CD4-positive, alpha-beta T cell treated with Interleukin-2 at 100 ng/mL for 4 hours (primary cell): ENCODE measurements around the gene MED22.

Source experiments
- DNase-seq: peaks from one replicate; pipeline ENCODE4 v3.0.0-alpha.2; 2020; ENCODE audit warnings: low spot score

Gene MED22

DNA sequence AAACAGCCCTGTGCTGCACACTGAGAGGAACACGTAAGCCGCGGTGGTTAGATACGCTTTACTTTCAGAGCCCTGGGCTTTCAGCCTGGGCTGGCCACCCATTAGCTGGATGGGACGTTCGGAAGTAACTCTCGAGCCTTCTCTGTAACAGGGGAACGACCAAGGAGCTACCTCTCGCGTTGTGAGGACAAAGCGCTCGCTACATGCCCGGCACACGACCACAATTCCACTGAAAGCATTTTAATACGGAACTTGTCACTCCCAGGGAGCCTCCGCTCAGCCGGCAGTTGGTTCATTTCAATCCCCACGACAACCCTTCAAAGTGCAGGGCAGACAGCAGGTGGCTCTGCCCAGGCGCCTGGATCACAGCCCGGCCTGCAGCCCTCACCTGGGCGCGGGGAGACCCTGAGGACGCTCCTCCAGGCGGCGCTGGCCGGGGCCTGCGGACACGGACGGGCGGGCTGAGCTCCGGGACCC, 8.0 kb upstream of the MED22 start:
- DNase-seq = no peak

DNA sequence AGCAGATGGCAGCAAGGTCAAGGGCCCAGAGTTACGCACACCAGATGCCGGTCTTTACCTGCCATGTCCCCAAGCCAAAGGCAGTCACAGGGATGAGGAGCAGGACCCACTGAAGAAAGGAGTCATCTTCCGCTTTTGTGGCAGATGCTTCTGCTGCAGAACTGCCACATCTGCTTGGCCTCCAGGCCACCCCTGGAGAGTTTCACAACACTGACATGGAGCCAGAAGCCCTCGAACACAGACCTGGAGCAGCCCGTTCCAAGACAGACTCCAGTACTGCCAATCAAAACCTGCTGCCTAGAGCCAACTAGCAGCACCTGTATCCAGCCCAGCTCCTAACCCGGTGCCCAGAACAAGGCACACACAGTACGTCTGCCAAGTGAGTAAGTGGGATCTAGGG, 6.8 kb upstream of the MED22 start:
- no peak for DNase-seq

DNA sequence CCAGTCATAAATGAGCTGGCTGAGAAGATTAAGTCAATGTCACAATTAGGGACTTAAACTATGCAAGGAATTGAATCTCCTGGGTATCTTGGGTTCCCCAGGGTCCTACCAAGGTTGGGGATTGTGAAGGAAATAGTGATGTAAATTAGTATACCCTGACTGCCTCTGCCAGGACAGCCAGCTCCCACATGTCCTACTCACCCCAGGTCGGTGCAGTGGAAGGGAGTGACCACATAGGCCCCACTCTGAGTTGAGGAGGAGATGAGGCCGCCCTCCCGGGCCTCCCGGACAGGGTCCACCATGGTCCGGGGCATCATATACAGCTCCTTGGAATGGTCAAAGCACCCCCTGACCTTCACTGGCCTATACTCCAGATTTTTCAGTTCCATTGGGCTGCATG, 5.6 kb upstream of the MED22 start:
- no peak for DNase-seq

DNA sequence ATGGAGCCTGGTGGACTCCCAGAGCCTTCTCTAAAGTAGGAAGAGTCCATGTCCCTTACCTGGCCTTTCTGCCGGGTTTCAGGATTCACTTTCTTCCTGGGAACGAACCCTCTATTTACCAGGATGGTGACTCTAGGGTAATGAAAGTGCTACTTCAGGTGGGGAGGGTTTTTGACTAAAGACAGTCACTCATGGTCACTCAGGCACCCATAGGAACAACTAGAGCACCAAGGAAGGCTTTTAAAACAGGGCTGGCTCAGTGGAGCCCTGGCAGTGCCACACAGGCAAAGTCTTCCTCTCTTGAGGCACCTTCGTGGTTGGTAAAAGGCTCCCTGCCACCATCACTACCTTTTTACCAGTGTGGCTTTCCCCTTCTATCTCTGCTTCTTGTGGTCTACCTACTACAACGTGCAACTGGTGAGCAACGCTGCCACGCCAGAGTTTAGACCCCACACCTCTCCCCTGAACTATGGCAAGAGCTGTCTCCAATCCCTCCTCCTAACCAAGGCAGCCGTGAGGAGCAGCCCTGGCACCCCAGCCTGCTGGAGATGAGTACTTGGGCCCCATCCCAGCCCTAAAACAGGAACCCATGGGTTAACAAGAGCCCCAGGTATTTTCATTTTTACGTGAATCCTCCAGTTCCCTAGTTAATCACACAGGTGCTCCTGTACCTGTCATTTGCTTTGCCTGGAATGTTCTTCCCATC, 4.9 kb upstream of the MED22 start:
- no peak for DNase-seq

DNA sequence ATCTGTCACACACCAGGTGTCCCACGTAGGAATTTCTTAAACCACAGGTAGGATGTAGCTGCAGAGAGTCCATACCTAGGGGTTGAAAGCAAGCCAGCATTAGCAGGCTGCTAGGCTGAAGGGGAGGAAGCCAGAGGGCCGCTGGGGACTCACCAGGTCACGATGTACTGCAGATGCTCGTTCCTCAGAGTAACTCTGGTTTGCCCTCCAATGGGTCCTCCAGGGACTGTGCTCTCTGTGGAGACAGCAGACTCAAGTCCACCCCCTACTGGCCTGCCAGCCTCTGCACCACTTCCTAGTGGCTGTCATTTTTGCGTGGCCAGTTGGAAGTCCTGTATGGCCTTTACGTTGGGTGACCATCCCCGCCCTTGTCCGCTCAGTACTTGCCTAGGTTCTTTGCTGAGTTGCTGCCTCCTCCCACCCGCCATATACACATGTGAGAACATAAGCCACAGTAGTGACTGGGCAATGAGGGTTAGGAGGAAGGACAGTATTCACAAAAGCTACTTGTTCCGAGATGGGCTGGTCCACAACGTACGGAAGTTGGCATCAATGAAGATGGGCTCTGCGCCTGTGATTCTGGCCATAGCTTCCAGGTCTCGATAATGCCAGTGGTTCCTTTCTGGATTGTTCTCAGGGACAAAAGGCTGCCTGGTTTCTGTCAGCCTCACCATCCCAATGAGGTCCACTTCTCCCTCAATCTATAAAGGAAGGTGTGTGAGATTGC, 4.1 kb upstream of the MED22 start:
- peak; percentile 21 for DNase-seq

DNA sequence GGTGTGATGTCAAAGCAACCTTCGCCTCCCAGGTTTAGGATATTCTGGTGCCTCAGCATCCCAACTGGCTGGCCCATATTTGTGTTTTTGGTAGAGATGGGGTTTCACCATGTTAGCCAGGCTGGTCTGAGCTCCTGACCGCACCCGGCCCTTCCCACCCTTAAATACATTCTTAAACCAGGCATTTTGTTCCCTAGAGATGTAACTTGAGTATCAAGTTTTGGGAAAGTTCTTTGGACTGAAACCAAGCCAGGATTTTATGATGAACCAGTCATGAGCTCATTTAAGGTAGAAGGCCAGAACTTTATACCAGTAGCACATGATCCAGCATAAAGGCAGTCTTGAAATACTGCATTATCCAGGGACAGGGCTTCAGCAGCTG, 3.6 kb upstream of the MED22 start:
- DNase-seq = no peak

DNA sequence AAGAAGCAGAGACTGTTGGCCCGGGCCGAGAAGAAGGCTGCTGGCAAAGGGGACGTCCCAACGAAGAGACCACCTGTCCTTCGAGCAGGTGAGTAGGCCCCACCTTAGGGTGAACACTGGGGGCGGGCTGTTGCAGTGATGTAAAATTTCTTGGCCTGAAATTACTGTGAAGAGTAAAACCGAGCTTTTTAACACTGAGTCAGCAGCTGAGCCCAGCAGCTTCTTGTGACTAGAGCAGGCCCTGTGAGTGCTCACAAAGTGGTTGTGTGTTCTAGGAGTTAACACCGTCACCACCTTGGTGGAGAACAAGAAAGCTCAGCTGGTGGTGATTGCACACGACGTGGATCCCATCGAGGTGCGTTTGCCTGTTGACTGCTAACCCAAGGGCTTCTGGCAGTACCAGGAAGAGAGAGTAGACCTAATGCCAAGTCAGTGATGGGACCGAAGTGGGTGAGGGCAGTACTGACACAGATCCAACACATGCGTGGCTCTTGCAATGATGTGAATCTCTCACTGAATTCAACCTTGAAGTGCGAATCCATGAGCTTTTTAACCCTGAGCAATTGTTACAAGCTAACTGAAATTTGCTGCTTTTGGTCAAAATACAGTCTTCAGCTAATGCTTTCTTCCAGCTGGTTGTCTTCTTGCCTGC, 2.2 kb upstream of the MED22 start:
- no peak for DNase-seq

DNA sequence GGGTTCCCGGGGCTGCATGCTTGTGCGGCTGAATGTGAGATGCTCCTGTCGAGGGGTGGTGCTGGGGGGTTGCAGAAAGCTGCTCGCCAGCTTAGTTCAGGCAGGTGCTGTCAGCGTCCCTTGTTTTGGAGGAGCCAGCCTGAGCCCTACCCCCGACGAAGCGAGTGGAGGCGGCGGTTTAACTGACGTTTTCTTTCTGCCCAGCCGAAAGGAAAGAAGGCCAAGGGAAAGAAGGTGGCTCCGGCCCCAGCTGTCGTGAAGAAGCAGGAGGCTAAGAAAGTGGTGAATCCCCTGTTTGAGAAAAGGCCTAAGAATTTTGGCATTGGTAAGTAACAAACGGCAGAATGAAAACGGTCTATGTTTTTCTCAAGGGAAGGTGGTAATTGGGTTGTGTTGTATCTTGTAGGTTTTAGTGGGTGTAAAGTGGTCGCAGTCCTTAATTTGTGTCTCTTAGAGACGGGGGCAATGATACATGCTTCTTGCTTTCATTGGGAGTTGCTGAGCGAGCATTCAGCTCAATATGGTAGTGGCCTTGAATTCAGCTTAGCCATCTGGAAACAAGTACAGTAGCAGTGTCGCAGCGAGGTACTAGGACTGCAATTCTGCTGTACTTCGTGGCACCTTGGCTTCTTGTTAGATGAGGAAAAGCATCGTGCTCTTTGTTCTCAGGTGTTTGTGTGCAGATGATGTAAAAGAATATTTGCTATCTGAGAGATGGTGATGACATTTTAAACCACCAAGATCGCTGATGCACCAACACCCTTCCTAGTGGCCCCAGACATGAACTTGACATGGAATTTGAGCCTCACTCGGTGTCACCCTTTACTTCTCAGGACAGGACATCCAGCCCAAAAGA, 1.0 kb upstream of the MED22 start:
- DNase-seq = no peak

DNA sequence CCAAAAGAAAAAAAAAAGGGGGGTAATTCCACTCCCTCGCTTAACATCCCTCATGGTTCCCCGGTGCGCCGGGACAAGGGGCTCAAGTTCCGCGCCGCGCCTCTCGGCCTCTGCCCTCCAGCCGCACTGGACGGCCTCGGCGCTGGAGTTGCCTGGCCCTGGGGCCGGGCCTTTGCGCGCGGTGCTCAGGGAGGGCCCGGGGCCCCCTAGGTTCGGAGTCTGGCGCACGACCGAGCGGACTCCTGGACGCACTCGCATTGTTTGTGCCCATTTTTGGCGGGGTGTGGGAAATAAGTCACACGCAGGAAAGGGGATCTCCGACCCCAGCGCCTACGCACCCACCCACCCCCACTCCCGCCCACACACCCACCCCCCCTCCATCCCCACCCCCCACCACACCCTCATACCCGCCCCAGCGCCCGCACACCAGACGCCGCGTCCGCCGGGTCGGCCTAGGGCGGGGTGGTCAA, 381 bp downstream of the MED22 start:
- peak; percentile 47 for DNase-seq

DNA sequence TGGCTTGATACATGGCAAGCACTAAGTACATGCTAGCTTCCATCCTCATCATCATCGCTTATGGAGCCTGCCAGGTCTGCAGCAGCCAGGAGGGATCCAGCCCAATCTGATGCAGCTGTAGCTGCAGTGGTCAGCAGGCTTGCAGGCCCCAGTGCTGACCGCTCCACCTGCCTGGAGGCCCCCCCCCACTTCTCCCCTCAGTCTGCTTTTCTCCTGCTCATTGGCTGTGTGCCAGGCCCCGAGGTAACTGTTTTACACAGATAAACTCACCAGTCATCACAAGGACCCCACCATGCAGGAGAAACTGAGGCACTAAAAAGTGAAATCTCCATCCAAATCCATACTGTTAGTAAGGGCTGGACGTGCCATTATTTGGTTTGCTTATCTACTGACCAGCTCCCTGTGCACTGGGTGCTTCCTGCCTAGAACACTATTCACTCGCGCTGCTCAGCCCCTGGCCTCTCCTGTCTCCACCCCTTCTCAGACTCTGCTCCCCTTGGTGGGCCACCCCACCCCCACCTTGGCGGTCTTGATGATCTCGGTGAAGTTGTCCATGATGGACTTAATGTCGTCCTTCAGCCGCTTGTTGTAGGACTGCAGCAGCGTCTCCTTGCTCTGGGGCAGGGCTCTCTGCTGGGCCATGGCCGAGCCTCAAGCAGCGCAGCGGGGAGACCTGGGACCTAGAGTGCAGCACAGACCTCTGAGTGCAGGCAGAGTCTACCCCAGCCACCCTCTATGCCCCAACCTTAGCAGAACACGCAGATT, 1.7 kb downstream of the MED22 start:
- no peak for DNase-seq

DNA sequence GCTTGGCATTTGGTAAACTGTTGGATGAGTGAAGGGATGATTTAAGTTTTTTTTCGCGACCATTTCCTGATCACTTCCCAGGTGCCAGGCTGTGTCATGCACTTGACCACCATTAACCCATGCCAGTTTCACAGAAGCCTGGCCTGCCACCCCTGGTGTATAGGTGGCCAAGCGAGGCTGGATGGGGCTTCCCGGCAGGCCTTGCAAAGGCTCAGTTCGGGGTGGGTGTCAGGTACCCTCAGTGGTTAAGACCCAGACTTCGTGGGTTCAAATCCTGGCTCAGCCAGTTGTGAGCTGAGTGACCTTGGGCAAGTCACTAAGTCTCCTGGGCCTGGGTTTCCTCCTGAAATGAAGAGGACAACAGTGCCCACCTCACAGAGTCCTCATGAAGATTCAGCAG, 2.3 kb downstream of the MED22 start:
- no peak for DNase-seq

DNA sequence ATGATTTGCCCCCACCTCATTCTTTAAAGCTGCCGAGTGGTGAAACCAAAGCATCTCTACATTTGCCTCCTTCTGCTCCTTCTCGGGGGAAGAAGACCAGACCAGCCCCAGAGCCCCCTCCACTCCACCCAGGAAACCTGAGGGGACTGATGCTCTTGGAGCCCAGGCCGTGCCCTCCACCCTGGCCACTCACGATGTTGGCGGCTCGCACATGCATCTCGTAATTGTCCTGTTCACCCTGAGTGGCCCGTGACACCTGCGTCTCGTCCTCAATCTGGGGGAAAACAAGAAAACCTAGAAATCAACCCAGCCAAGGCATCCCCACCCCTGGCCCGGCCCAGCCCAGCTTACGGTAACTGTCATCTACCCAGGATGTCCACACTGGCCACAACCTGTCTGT, 3.0 kb downstream of the MED22 start:
- DNase-seq = no peak

DNA sequence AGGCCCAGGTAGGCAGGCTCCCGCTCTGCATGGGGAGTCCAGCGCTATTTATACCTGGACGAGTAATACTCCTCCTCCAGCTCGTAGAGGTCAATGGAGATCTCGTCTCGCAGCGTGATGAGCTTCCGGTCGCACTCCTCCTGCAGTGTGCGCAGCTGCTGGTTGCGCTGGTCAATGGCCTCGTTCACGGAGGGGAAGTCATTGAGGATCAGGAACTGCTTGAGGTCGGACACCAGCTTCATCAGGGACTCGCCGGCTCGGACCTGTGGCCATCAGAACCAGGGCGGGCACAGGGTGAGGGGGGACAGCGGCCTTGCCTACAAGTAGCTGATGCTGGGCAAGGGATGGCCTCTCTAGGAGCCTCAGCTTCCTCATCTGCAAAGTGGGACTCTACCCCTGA, 3.9 kb downstream of the MED22 start:
- DNase-seq = no peak

DNA sequence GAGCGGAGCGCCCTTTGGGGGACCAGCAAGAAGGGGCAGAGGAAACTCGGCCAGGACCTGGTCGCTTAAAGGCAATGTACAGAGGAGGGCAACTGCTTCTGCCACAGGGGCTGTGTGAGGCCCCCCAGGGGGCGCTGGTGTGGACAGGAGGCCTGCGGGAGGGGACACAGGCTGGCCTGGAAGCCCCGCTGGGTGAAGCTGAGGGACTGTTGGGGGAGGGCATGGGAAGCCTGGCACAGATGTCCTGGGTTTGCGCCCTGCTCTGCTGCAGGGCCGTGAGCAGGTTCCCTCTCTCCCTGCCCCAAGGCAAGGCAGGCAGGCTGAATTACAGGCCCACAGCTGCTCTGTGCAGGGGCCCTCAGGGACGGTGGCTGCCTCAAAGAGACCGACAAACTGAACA, 5.4 kb downstream of the MED22 start:
- DNase-seq = no peak

DNA sequence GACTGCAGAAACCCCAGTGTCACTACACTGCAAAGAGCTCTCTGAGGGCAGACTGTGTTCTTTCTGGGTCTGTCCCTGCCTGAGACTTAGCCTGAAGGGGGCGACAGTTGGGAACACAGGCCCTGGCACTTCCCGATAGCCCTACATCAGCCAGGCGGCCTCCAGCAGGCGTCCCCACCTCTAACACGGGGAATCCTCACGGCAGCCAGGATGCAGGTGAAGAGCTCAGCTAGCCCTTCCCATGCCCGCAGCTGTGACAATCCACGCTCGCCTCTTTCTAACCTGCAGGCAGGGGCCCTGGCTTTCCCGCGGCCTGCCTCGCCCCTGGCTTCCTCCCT, 5.9 kb downstream of the MED22 start:
- DNase-seq = no peak

DNA sequence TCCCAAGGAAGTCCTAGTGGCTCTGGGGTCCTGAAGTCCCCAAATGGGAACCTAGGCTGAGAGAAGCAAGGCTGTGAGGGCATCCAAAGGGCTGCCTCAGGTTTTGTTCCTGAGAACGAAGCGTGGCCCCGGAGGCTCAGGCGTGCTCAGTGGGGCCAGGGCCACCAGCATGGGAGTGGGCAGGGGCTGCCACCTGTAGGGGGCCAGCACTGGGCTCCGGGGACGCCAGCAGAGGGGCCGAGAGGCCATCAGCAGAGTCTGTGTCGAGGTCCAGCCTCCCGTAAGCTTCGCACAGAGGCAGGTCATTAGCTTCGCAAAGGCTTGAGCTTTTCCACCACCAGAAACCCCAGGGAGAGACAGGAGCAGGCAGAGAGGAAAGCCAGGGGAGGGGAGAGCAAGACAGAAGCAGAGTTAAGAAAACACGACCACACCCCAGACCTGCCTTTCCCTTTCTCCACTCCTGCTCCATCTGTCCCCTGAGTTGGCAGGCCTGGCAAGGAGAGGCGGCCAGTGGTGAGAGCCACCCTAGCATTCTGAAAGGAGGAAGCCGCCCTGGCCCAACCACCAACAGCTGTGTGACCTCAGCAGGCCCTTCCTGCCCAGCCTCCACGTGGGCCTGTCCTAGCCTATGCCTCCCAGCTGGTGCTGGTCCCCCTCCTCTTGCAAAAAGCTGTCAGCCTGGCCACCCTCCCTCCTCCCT, 6.4 kb downstream of the MED22 start:
- no peak for DNase-seq

DNA sequence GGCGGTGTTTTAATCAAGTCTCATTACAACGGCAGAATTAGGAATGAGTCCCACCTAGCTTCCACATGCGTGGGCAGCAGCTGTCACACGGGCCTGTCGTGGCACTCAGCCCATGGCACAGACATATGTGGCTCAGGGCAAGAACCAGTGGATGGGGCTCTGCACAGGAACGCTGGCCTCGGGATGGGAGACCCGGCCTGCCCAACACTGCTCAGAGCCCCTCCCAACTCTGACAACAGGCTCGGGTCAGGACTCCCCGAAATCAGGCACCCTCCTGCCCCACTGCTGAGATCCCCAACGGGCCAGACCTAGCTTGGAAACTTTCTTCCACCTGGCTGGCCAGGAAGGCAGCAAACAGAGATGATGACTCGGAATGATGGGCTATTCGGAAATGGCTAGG, 7.0 kb downstream of the MED22 start:
- no peak for DNase-seq

DNA sequence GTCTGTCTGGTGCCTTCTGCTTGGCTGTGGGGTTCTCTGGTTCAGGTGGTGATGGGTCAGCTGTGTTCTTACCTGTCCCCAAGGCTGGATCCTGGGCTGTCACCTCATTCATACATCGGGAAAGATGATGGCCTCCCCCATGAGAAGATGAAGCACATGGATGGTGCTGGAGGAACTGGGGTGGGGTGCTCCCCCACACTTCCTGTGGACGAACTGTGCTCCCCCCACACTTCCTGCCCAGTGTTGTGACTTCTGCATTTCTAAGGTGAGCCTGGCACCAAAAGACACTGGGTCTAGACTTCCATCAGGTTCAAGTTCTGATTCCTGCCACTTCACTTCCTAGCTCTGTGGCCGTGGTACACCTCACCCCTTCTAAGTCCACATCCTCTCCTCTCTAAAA, 7.7 kb downstream of the MED22 start:
- DNase-seq = no peak

DNA sequence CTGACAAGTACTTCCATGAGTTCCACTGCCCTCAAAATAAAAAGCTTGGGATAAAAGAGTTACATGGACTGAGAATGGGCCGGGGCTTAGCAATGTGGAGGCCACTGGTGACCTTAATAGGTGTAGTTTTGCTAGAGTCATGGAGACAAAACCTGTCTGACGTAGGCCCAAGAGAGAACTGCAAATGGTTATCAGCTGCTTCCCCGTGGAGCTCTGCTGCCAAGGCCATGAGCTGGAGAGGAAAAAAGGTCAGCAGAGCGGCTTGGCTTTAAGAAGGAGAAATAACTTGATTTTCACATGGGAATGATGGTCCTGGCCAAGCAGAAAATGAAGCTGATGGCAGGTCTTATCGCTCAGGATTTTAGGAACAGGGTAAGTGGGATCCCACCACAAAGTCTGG, 8.3 kb downstream of the MED22 start:
- no peak for DNase-seq

DNA sequence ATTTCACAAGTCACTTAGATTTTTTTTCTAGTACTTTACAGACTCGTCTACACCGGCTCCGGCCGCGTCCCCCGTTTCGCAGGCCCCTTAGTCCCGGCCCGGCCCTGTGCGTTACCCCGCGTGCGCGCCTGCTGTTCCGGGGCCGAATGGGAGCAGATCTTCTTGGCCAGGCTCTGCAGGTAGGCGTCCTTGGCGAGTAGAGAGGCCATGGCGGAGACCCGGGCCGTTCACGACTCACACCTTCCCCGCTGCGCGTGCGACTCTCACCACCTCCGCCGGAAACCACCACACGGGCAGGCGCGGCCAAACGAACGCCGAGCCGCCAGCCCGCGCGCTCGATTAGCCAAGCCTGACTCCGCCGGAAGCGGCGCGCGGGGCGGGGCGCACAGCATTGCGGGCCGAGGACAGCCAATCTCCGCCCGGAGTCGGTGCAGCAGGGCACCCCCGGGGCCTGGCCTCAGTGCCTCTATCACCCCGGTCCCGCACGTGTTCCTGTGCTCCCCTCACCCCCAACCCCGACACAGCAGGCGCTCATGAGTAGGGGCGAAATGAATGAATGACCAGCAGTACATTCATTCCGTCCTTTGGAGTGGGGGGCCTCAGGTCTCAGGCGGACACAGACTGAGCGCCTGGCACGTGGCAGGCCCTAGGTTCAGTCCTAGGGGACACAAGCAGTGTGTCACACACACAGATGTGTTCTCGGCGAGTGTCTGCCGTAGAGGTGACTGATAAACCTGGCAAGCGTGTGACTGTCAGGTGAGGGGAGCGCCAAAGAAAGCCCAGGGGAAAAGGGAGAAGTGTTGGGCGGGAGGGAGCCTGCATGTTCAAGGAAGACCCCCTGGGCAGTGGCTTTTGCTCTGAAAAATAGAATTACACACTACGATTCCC, 11.8 kb downstream of the MED22 start, which contains the start of gene SURF6:
SURF6 (minus strand) TSS at position 265 of the 888 bp plus-strand sequence; CDS start at position 209, 56 bp downstream.
- peak; percentile 93 for DNase-seq
